ENCODE data around the gene COPS6.

DNA sequence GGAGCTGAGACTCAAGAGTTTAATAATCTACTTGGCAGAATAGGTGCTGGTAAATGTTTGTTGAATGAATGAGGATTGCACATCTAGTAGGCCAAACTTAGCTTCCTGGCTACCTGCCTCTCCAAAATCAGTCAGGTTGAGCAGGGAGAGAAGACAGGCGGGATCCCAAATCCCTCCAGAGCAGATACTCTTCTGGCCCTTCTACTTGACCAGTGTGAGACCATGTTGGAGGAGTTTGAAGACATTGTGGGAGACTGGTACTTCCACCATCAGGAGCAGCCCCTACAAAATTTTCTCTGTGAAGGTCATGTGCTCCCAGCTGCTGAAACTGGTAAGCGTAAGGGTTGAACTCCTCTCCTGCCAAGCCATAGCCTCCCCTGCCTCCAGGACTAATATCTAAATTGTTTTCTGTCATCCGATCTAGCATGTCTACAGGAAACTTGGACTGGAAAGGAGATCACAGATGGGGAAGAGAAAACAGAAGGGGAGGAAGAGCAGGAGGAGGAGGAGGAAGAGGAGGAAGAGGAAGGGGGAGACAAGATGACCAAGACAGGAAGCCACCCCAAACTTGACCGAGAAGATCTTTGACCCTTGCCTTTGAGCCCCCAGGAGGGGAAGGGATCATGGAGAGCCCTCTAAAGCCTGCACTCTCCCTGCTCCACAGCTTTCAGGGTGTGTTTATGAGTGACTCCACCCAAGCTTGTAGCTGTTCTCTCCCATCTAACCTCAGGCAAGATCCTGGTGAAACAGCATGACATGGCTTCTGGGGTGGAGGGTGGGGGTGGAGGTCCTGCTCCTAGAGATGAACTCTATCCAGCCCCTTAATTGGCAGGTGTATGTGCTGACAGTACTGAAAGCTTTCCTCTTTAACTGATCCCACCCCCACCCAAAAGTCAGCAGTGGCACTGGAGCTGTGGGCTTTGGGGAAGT lies 35.8 kb downstream of the COPS6 start:
- TF ChIP-seq L3MBTL2 (conservative IDR thresholded peaks at IDR 0.05) (no peak), HDGF (IDR thresholded peaks at IDR 0.05; ENCODE audit: borderline replicate concordance) (no peak), FOXA1 (IDR thresholded peaks at IDR 0.05) (no peak), ZNF384 (IDR thresholded peaks at IDR 0.05) (no peak), ELF4 (IDR thresholded peaks at IDR 0.05) (no peak), SUZ12 (IDR thresholded peaks at IDR 0.05) (no peak), ARNT (IDR thresholded peaks at IDR 0.05) (no peak), SP1 (IDR thresholded peaks at IDR 0.05) (no peak), LEF1 (IDR thresholded peaks at IDR 0.05; ENCODE audit: borderline replicate concordance) (no peak), NFRKB (IDR thresholded peaks at IDR 0.05) (no peak), FOXM1 (IDR thresholded peaks at IDR 0.05; ENCODE audit: borderline replicate concordance) (no peak)
- TF ChIP-seq, protein P1, sequence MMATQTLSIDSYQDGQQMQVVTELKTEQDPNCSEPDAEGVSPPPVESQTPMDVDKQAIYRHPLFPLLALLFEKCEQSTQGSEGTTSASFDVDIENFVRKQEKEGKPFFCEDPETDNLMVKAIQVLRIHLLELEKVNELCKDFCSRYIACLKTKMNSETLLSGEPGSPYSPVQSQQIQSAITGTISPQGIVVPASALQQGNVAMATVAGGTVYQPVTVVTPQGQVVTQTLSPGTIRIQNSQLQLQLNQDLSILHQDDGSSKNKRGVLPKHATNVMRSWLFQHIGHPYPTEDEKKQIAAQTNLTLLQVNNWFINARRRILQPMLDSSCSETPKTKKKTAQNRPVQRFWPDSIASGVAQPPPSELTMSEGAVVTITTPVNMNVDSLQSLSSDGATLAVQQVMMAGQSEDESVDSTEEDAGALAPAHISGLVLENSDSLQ (IDR thresholded peaks at IDR 0.05) = no peak

Measured in HEK293T (cell line).